GM23338 (cell line): ENCODE results near the gene ANAPC4. TPM values are rescaled to one million over a fixed set of nuclear protein-coding genes. Genes with fewer than 3 reads are reported as not detected.

ENCODE experiments used
- ATAC-seq: fragments of 200-7000 bp; cut with Tn5 transposase; 3 replicates; pipeline ENCODE4 v1.9.1; 2020
- DNase-seq: peaks from one replicate; pipeline ENCODE4 v3.0.0-alpha.2; 2015; ENCODE audit warnings: low spot score
- H2AFZ ChIP-seq: fragments of 200-600 bp; sonication (generic); 2 replicates; pipeline ENCODE4 v1.8.0; 2016; ENCODE audit warnings: antibody characterized with exemption, mild to moderate bottlenecking, moderate library complexity
- H3F3A ChIP-seq: fragments of 200-600 bp; sonication (generic); replicated peaks from 2 replicates; pipeline ENCODE4 v1.8.0; 2017; ENCODE audit warnings: antibody characterized with exemption, mixed run types, low read depth
- H3K27ac ChIP-seq: fragments of 200-600 bp; sonication (generic); 2 replicates; pipeline ENCODE4 v1.6.1; 2016; ENCODE audit warnings: low read depth
- H3K27me3 ChIP-seq: fragments of 200-600 bp; sonication (generic); 2 replicates; pipeline ENCODE4 v1.8.0; 2016; ENCODE audit warnings: mild to moderate bottlenecking, mixed run types, moderate library complexity; ENCODE audit not compliant: insufficient read depth
- H3K36me3 ChIP-seq: fragments of 200-600 bp; sonication (generic); 2 replicates; pipeline ENCODE4 v1.8.0; 2016; ENCODE audit warnings: mild to moderate bottlenecking; ENCODE audit not compliant: insufficient read depth
- H3K4me1 ChIP-seq: fragments of 200-600 bp; sonication (generic); 2 replicates; pipeline ENCODE4 v1.8.0; 2016; ENCODE audit warnings: mild to moderate bottlenecking, moderate library complexity; ENCODE audit not compliant: insufficient read depth
- H3K4me2 ChIP-seq: fragments of 200-600 bp; sonication (generic); 2 replicates; pipeline ENCODE4 v1.7.1; 2017; ENCODE audit warnings: mixed run types
- H3K4me3 ChIP-seq: fragments of 200-600 bp; sonication (generic); 2 replicates; pipeline ENCODE4 v1.6.1; 2016; ENCODE audit warnings: mixed run types
- H3K79me2 ChIP-seq: fragments of 200-600 bp; sonication (generic); replicated peaks from 2 replicates; pipeline ENCODE4 v1.8.0; 2017; ENCODE audit warnings: mild to moderate bottlenecking; ENCODE audit not compliant: insufficient read depth
- H3K9me2 ChIP-seq: fragments of 200-600 bp; sonication (generic); 2 replicates; pipeline ENCODE4 v1.8.0; 2017; ENCODE audit not compliant: insufficient read depth
- H4K20me1 ChIP-seq: fragments of 200-600 bp; sonication (generic); replicated peaks from 2 replicates; pipeline ENCODE4 v1.8.0; 2017; ENCODE audit warnings: mild to moderate bottlenecking; ENCODE audit not compliant: insufficient read depth
- H3K27ac Mint-ChIP-seq: 2 replicates; pipeline ENCODE4 v1.8.0; 2020; ENCODE audit warnings: inconsistent platforms, mild to moderate bottlenecking, moderate library complexity, mixed read lengths
- H3K27me3 Mint-ChIP-seq: 3 replicates; pipeline ENCODE4 v1.8.0; 2022; ENCODE audit warnings: low read depth, mild to moderate bottlenecking, moderate library complexity, mixed read lengths, inconsistent platforms; ENCODE audit not compliant: insufficient read depth, poor library complexity
- H3K36me3 Mint-ChIP-seq: 3 replicates; pipeline ENCODE4 v1.8.0; 2021; ENCODE audit warnings: low read depth, mild to moderate bottlenecking, inconsistent platforms, moderate library complexity, mixed read lengths
- H3K4me1 Mint-ChIP-seq: 3 replicates; pipeline ENCODE4 v1.8.0; 2020; ENCODE audit warnings: mild to moderate bottlenecking, inconsistent platforms, mixed read lengths
- H3K4me3 Mint-ChIP-seq: 3 replicates; pipeline ENCODE4 v1.8.0; 2021; ENCODE audit warnings: moderate library complexity, mild to moderate bottlenecking, inconsistent platforms, mixed read lengths
- H3K9me3 Mint-ChIP-seq: 3 replicates; pipeline ENCODE4 v1.8.0; 2020; ENCODE audit warnings: moderate library complexity, mild to moderate bottlenecking, inconsistent platforms, mixed read lengths
- CREB1 ChIP-seq: fragments of 250-450 bp; sonication (Bioruptor Pico); IDR thresholded peaks from 2 replicates; pipeline ENCODE4 v1.5.0; 2020; ENCODE audit warnings: low read depth, mild to moderate bottlenecking, moderate library complexity
- CTCF ChIP-seq, 2 experiments: fragments of 200-600 bp in 1 of 2; sonication (generic) in 1 of 2; conservative IDR thresholded peaks; 2 replicates each; pipeline versions ENCODE4 v1.5.1 to v1.6.1; 2016 to 2017; ENCODE audit warnings: antibody characterized with exemption in 2 of 2, low read depth in 2 of 2, mild to moderate bottlenecking in 2 of 2, moderate library complexity in 1 of 2
- ETS1 ChIP-seq: IDR thresholded peaks from 2 replicates; pipeline ENCODE4 v1.6.1; 2016; ENCODE audit warnings: antibody characterized with exemption
- EZH2 ChIP-seq: fragments of 200-600 bp; sonication (generic); IDR thresholded peaks from one replicate; pipeline ENCODE4 v1.8.0; 2017; ENCODE audit warnings: antibody characterized with exemption, mild to moderate bottlenecking, low read depth; ENCODE audit not compliant: unreplicated experiment
- EZH2phosphoT487 ChIP-seq: fragments of 200-600 bp; sonication (generic); IDR thresholded peaks from one replicate; pipeline ENCODE4 v1.8.1; 2018; ENCODE audit warnings: antibody characterized with exemption; ENCODE audit not compliant: unreplicated experiment
- JUNB ChIP-seq: IDR thresholded peaks from one replicate; pipeline ENCODE4 v1.6.1; 2016; ENCODE audit warnings: antibody characterized with exemption; ENCODE audit not compliant: unreplicated experiment
- NANOG ChIP-seq: IDR thresholded peaks from 2 replicates; pipeline ENCODE4 v1.6.1; 2016; ENCODE audit warnings: antibody characterized with exemption, borderline replicate concordance
- POLR2AphosphoS5 ChIP-seq: IDR thresholded peaks from 2 replicates; pipeline ENCODE4 v1.6.1; 2016; ENCODE audit warnings: antibody characterized with exemption, low read depth
- REST ChIP-seq: IDR thresholded peaks from one replicate; pipeline ENCODE4 v1.6.1; 2018; ENCODE audit warnings: antibody characterized with exemption; ENCODE audit not compliant: unreplicated experiment
- STAT1 ChIP-seq: IDR thresholded peaks from one replicate; pipeline ENCODE4 v1.6.1; 2016; ENCODE audit warnings: antibody characterized with exemption; ENCODE audit not compliant: unreplicated experiment
- ZNF114 ChIP-seq: fragments of 250-450 bp; sonication (Bioruptor Pico); IDR thresholded peaks from 2 replicates; pipeline ENCODE4 v1.5.0; 2020; ENCODE audit warnings: mild to moderate bottlenecking, moderate library complexity
- ZNF331 ChIP-seq: fragments of 250-450 bp; sonication (Bioruptor Pico); IDR thresholded peaks from 2 replicates; pipeline ENCODE4 v1.5.0; 2020; ENCODE audit warnings: low read depth, mild to moderate bottlenecking, moderate library complexity
- ZNF462 ChIP-seq: fragments of 250-450 bp; sonication (Bioruptor Pico); IDR thresholded peaks from 2 replicates; pipeline ENCODE4 v1.5.0; 2020; ENCODE audit warnings: mild to moderate bottlenecking, moderate library complexity
- polyA plus RNA-seq: library from polyadenylated mRNA; unstranded; fragments of >200 nt; fragmentation: Nextera tagmentation; extraction: Ambion mirVana; gene quantifications from 2 replicates; pipeline ENCODE4 v1.2.1, GENCODE V29; 2016
- total RNA-seq: library from RNA; depleted of rRNA; stranded (reverse); fragments of >200 nt; shearing (Covaris generic); gene quantifications from 2 replicates; pipeline ENCODE4 v1.2.3, GENCODE V29; 2014

ANAPC4 gene
- total and polyA plus RNA-seq, 2 experiments from 2014 or later = 34.3 to 46.2 TPM

- no peaks in the 10 kb centered on the region for H3K27me3 ChIP-seq
- H3K4me3 ChIP-seq = no peak overlapping the region
- H3K36me3 Mint-ChIP-seq = no peaks in the 10 kb centered on the region; the same call in 2 of the 3 replicates
- DNase-seq (peak; percentile 26), ATAC-seq (no peak)
- no peak overlapping the region for H2AFZ ChIP-seq
- no peaks in the 10 kb centered on the region for H3K36me3 ChIP-seq
- H3K27ac ChIP-seq = no peak overlapping the region; the same call in 1 of the 2 replicates
- TF ChIP-seq JUNB = no peak
- no peak for TF ChIP-seq POLR2AphosphoS5
- TF ChIP-seq EZH2 = no peak
- TF ChIP-seq ZNF331 (CRISPR knock-in tag) = no peak
- no peak for TF ChIP-seq ZNF114 (CRISPR knock-in tag)
- TF ChIP-seq NANOG = no peak
- no peak for TF ChIP-seq ZNF462
- no peak for TF ChIP-seq CREB1
- no peak for TF ChIP-seq STAT1
- no peak for TF ChIP-seq CTCF (conservative IDR thresholded peaks at IDR 0.05; ENCODE audit: low read depth in 2 of 2)
- no peak for TF ChIP-seq REST
- TF ChIP-seq ETS1 = no peak
- TF ChIP-seq EZH2phosphoT487 = no peak
- no peak overlapping the region for H3K4me3 Mint-ChIP-seq
- no peaks in the 10 kb centered on the region for H4K20me1 ChIP-seq
- no peaks in the 10 kb centered on the region for H3F3A ChIP-seq
- peaks cover 5% of the 10 kb centered on the region for H3K4me1 Mint-ChIP-seq
- peak overlapping the region; percentile 90 for H3K27ac Mint-ChIP-seq
- no peak overlapping the region for H3K4me2 ChIP-seq
- H3K27me3 Mint-ChIP-seq = peaks cover under 1% of the 10 kb centered on the region
- no peaks in the 10 kb centered on the region for H3K9me3 Mint-ChIP-seq
- H3K4me1 ChIP-seq = 0 out of 2 replicates have a peak, but pooled peaks cover 5% of the 10 kb centered on the region
- no peaks in the 10 kb centered on the region for H3K9me2 ChIP-seq
- no peaks in the 10 kb centered on the region for H3K79me2 ChIP-seq
These were observed 25.2 kb upstream of the ANAPC4 start for GRCh38 chr4:25351777-25352416.
